GM12865 (cell line): ENCODE data around the gene DZIP3.

Experiments
- DNase-seq: peaks from one replicate; pipeline ENCODE4 v3.0.0; 2010; ENCODE audit warnings: low read depth
- H3K4me3 ChIP-seq: 2 replicates; pipeline ENCODE4 v1.5.1; 2011; ENCODE audit warnings: mild to moderate bottlenecking, low read depth, low read length, control low read depth
- CTCF ChIP-seq: IDR thresholded peaks from 2 replicates; pipeline ENCODE4 v1.5.1; 2011; ENCODE audit warnings: low read length, control low read depth, low read depth, inconsistent platforms; ENCODE audit not compliant: insufficient read depth; ENCODE audit errors: missing control alignments

DZIP3 gene

GRCh38 chr3:108736821-108737220 is 147.3 kb downstream of the DZIP3 start:
- no peak overlapping the region for H3K4me3 ChIP-seq
- no peak for TF ChIP-seq CTCF
- no peak for DNase-seq

GRCh38 chr3:108742929-108743328 is 153.4 kb downstream of the DZIP3 start:
- TF ChIP-seq CTCF: no peak
- H3K4me3 ChIP-seq: no peak overlapping the region
- DNase-seq: no peak
